Stimulated activated CD4-positive, alpha-beta T cell treated with anti-CD3 and anti-CD28 coated beads, Interleukin-1b, Interleukin-23, amount 100 ng/mL, for 4 hours (primary cell): ENCODE measurements around the gene STRIP2.
"Not testable (repeated sequence)": the region's sequence is repeated elsewhere in the genome, so short reads cannot be mapped to it uniquely, and the experiment has no call there.

ENCODE experiments used
- DNase-seq, 2 donors: peaks; one replicate each; pipeline ENCODE4 v3.0.0-alpha.2; 2020; ENCODE audit warnings: low read depth in 2 of 2

The STRIP2 gene

GRCh38 chr7:129453510-129454248 is 19.4 kb downstream of the STRIP2 start:
- DNase-seq: no peak

GRCh38 chr7:129454249-129454551 is 20.0 kb downstream of the STRIP2 start:
- DNase-seq: no peak

GRCh38 chr7:129456421-129456820 is 22.2 kb downstream of the STRIP2 start:
- no peak for DNase-seq

GRCh38 chr7:129457101-129457500 is 22.9 kb downstream of the STRIP2 start:
- no peak for DNase-seq

- no peak for DNase-seq
Measured at GRCh38 chr7:129458171-129458570, 23.9 kb downstream of the STRIP2 start.

GRCh38 chr7:129461809-129462208 is 27.6 kb downstream of the STRIP2 start:
- DNase-seq: no peak

- no peak for DNase-seq
Measured at GRCh38 chr7:129462420-129462819, 28.2 kb downstream of the STRIP2 start.

GRCh38 chr7:129464194-129464593 is 30.0 kb downstream of the STRIP2 start:
- DNase-seq: no peak

GRCh38 chr7:129465080-129465479 is 30.8 kb downstream of the STRIP2 start:
- no peak for DNase-seq

- DNase-seq: no peak
Measured at GRCh38 chr7:129466796-129467195, 32.6 kb downstream of the STRIP2 start.

GRCh38 chr7:129468087-129468486 is 33.9 kb downstream of the STRIP2 start:
- no peak for DNase-seq

GRCh38 chr7:129468547-129468946 is 34.3 kb downstream of the STRIP2 start:
- no peak for DNase-seq

GRCh38 chr7:129469930-129470329 is 35.7 kb downstream of the STRIP2 start:
- DNase-seq: no peak

GRCh38 chr7:129470411-129470810 is 36.2 kb downstream of the STRIP2 start:
- no peak for DNase-seq

- DNase-seq: no peak
Measured at GRCh38 chr7:129471402-129471827, 37.2 kb downstream of the STRIP2 start.

GRCh38 chr7:129475931-129476330 is 41.7 kb downstream of the STRIP2 start:
- DNase-seq: not testable (repeated sequence)

GRCh38 chr7:129476398-129476797 is 42.2 kb downstream of the STRIP2 start:
- not testable (repeated sequence) for DNase-seq

GRCh38 chr7:129479831-129480230 is 45.6 kb downstream of the STRIP2 start:
- DNase-seq: no peak

GRCh38 chr7:129480674-129481363 is 46.6 kb downstream of the STRIP2 start:
- DNase-seq: no peak

GRCh38 chr7:129481376-129481775 is 47.1 kb downstream of the STRIP2 start:
- DNase-seq: not testable (repeated sequence)

GRCh38 chr7:129482781-129483180 is 48.5 kb downstream of the STRIP2 start:
- no peak for DNase-seq

GRCh38 chr7:129489491-129489890 is 55.3 kb downstream of the STRIP2 start:
- DNase-seq: no peak

GRCh38 chr7:129492391-129492790 is 58.2 kb downstream of the STRIP2 start:
- DNase-seq: no peak
